ENCODE measurements around the gene DCAKD.

The DCAKD gene

DNA sequence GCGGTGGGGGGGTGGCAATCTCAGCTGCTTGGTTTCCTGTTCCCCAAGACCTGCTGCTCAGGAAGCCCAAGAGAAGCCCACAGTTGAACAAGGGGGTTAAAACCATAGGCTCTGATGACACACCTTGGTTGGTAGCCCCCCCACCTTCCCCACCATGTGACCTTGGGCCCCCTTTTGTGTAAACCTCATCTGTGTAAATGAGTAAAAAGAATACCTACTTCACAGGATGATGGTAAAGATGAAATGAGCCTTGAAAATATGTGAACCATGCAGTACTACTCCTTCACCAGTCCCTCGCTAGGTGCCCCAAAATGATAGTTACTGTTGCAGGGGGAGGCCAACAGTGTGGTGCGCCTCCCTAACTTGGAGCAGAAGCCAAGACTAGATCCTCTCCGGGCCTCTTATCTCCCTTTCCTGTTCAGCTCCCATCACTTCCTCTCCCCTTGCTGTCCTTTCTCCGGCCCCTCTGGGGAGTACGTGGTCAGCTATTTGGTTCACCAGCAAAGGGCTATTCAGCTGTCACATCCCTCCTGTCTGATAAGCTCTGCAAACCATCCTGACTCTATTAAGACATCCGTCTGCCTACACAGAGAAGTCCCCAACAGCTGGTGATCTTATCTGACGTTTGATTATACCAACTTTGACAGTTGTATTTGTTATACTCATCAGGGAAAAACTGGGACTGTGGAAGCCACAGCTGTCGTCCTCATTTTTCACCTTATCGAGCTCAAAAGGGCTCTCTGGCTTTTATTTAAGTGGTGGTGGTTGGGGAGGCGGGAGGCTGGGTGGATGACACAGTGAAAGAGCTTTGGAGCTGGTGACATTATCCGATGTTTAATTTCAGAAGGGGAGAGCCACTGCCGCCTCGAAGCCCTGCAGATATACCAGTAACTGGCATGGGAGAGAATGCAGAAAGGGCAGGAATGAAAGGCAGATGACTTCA is 19.9 kb downstream of the DCAKD start:
- Histone ChIP-seq H3K27ac (ENCODE audit: low read depth, low read length) (no peak overlapping the region), H3K79me2 (ENCODE audit: control insufficient read depth, low read length) (no peaks in the 10 kb centered on the region), H3K4me1 (ENCODE audit: control insufficient read depth, low read length) (peaks cover 4% of the 10 kb centered on the region; the same call in 1 of the 2 replicates), H3K4me3 (ENCODE audit: low read length) (no peak overlapping the region), H3K36me3 (ENCODE audit: control insufficient read depth, low read length) (peaks cover 40% of the 10 kb centered on the region), H3K27me3 (ENCODE audit: control insufficient read depth, low read length) (no peaks in the 10 kb centered on the region), H4K20me1 (ENCODE audit: control insufficient read depth, insufficient read depth, low read depth, low read length) (no peaks in the 10 kb centered on the region), H3F3A (ENCODE audit: control insufficient read depth, insufficient read depth) (no peaks in the 10 kb centered on the region), H3K4me2 (ENCODE audit: low read length) (no peak overlapping the region), H3K9me2 (replicated peaks; ENCODE audit: control insufficient read depth, low read length) (no peaks in the 10 kb centered on the region), H3K9me3 (ENCODE audit: control insufficient read depth, insufficient read depth, low read length) (no peaks in the 10 kb centered on the region)
- TF ChIP-seq, protein P1, sequence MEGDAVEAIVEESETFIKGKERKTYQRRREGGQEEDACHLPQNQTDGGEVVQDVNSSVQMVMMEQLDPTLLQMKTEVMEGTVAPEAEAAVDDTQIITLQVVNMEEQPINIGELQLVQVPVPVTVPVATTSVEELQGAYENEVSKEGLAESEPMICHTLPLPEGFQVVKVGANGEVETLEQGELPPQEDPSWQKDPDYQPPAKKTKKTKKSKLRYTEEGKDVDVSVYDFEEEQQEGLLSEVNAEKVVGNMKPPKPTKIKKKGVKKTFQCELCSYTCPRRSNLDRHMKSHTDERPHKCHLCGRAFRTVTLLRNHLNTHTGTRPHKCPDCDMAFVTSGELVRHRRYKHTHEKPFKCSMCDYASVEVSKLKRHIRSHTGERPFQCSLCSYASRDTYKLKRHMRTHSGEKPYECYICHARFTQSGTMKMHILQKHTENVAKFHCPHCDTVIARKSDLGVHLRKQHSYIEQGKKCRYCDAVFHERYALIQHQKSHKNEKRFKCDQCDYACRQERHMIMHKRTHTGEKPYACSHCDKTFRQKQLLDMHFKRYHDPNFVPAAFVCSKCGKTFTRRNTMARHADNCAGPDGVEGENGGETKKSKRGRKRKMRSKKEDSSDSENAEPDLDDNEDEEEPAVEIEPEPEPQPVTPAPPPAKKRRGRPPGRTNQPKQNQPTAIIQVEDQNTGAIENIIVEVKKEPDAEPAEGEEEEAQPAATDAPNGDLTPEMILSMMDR (IDR thresholded peaks at IDR 0.05; ENCODE audit: low read depth, low read length, poor library complexity, severe bottlenecking) = no peak
- TF ChIP-seq EZH2phosphoT487 (IDR thresholded peaks at IDR 0.05; ENCODE audit: borderline replicate concordance, low read length) = no peak

DNA sequence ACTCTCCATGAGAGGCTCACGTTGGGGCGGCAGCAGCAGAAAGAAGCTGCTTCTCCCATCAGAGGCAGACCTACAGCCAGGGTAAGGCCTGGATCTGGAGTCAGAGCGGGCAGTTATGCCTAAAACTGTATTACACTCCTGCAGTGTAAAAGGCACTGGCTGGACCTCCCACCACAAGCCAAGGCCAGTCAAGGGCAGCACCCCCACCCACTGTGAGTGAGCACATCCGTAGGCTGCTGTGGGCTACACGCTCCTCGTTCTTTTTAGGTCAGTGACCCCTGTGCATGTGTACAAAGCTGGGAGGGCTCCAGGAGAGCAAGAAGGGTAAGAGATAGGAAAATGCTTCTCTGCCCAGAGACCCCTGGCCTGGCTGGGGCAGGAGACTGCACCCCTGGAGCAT is 20.7 kb downstream of the DCAKD start:
- TF ChIP-seq EZH2phosphoT487 (IDR thresholded peaks at IDR 0.05; ENCODE audit: borderline replicate concordance, low read length) = no peak
- TF ChIP-seq, protein P1 (IDR thresholded peaks at IDR 0.05; ENCODE audit: low read depth, low read length, poor library complexity, severe bottlenecking) = no peak
- no peak overlapping the region for H3K4me2 ChIP-seq (ENCODE audit: low read length)
- peaks cover 40% of the 10 kb centered on the region for H3K36me3 ChIP-seq (ENCODE audit: control insufficient read depth, low read length)
- H3K4me3 ChIP-seq (ENCODE audit: low read length) = no peak overlapping the region
- H3K27ac ChIP-seq (ENCODE audit: low read depth, low read length) = no peak overlapping the region
- H3K79me2 ChIP-seq (ENCODE audit: control insufficient read depth, low read length) = no peaks in the 10 kb centered on the region
- H3K4me1 ChIP-seq (ENCODE audit: control insufficient read depth, low read length) = peaks cover 3% of the 10 kb centered on the region; the same call in 1 of the 2 replicates
- no peaks in the 10 kb centered on the region for H3K9me2 ChIP-seq (replicated peaks; ENCODE audit: control insufficient read depth, low read length)
- no peaks in the 10 kb centered on the region for H4K20me1 ChIP-seq (ENCODE audit: control insufficient read depth, insufficient read depth, low read depth, low read length)
- no peaks in the 10 kb centered on the region for H3K9me3 ChIP-seq (ENCODE audit: control insufficient read depth, insufficient read depth, low read length)
- H3K27me3 ChIP-seq (ENCODE audit: control insufficient read depth, low read length) = no peaks in the 10 kb centered on the region
- no peaks in the 10 kb centered on the region for H3F3A ChIP-seq (ENCODE audit: control insufficient read depth, insufficient read depth)

DNA sequence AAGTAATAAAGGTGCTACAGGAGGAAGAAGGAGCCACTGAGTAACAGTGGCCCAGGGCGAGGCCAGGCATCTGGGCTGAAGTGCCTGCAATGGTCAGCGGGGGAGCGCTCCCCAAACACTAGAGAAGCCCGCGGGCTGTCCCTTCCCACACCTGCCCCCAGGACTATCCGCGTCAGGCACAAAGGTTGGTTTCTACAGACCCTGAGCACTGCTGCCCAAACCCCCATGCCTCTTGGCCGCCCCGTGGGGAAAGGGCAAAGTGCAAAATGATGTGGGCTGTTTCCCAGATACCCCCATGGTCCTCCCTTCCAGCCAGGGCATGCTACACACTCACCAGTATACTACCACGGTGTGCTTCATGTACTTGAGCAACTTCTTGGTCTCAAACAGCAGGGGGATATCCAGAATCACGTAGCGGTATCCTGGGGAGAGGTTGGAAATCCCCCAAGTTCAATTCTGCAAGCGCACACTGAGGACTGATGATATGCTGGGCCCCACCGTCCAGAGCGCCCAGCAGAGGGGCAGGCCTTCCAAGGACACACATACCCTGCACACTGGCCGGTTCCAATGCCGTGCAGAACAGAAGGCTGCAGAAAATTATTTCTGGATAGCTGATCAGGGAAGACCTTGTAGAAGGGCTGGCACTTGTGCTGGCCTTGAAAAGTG is 21.5 kb downstream of the DCAKD start:
- Histone ChIP-seq H3K27me3 (ENCODE audit: control insufficient read depth, low read length) (no peaks in the 10 kb centered on the region), H4K20me1 (ENCODE audit: control insufficient read depth, insufficient read depth, low read depth, low read length) (no peaks in the 10 kb centered on the region), H3F3A (ENCODE audit: control insufficient read depth, insufficient read depth) (no peaks in the 10 kb centered on the region), H3K4me2 (ENCODE audit: low read length) (no peak overlapping the region), H3K4me1 (ENCODE audit: control insufficient read depth, low read length) (no peaks in the 10 kb centered on the region), H3K79me2 (ENCODE audit: control insufficient read depth, low read length) (no peaks in the 10 kb centered on the region), H3K9me2 (replicated peaks; ENCODE audit: control insufficient read depth, low read length) (no peaks in the 10 kb centered on the region), H3K9me3 (ENCODE audit: control insufficient read depth, insufficient read depth, low read length) (no peaks in the 10 kb centered on the region), H3K36me3 (ENCODE audit: control insufficient read depth, low read length) (peaks cover 40% of the 10 kb centered on the region), H3K4me3 (ENCODE audit: low read length) (no peak overlapping the region), H3K27ac (ENCODE audit: low read depth, low read length) (no peak overlapping the region)
- no peak for TF ChIP-seq EZH2phosphoT487 (IDR thresholded peaks at IDR 0.05; ENCODE audit: borderline replicate concordance, low read length)
- TF ChIP-seq, protein P1 (IDR thresholded peaks at IDR 0.05; ENCODE audit: low read depth, low read length, poor library complexity, severe bottlenecking) = no peak

Data from DOHH2 (cell line).